ENCODE measurements around the gene IRF2BP2. TPM values are rescaled to one million over a fixed set of nuclear protein-coding genes. Genes with fewer than 3 reads are reported as not detected.

The IRF2BP2 gene
- total and polyA plus RNA-seq, 10 of the 15 experiments (the other 5 are each of a cell fraction or from before 2014, with no cell fraction given): 7.5 to 114 (median 52.3) TPM

DNA sequence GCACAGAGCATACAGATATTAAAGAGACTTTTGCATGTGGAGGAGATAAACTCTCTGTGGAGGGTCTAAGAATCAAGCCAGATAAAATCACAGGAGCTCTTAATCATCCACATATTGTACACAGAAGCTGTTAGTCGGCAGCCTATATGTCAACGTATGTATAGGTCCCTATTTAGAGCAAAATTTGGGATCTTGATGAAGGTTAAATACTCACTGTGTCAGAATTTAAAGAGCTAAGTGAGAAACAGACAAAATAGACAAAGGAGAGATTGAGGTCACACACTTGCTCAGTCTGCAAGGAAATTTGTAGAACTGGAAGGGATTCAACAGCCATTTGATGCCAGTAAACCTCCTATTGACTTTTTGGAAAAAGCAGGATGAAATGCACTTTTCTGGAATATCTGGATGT is 4.1 kb upstream of the IRF2BP2 start:
- peaks cover 24% of the 10 kb centered on the region for H3K4me1 ChIP-seq (ENCODE audit: control insufficient read depth, insufficient read depth, low read length)
- BruUV-seq (replicated peaks): no TSS peak
- no peak overlapping the region for H3K4me3 ChIP-seq
- H3K36me3 ChIP-seq (ENCODE audit: control insufficient read depth in 2 of 2, insufficient read depth in 2 of 2, low read length in 1 of 2): no peaks in the 10 kb centered on the region
- H4K20me1 ChIP-seq (ENCODE audit: control insufficient read depth, insufficient read depth): no peaks in the 10 kb centered on the region
- POLR2A ChIA-PET: interaction anchor here (0.6 to 6.6 kb wide), 9 partner anchors 10 to 420 kb away, joined by 3 to 73 read pairs (median 6); no protein-coding TSS in a partner anchor
- H3K27me3 ChIP-seq (replicated peaks in 1 of 2; ENCODE audit: control insufficient read depth in 2 of 2, insufficient read depth in 2 of 2, low read length in 1 of 2): no peaks in the 10 kb centered on the region
- ATAC-seq (no peak), DNase-seq (ENCODE audit: low read depth, low spot score) (no peak), FAIRE-seq (no peak)
- CTCF ChIA-PET: interaction anchor here (0.9 to 3.6 kb wide), 10 partner anchors 10 to 470 kb away, joined by 3 to 12 read pairs (median 4); no protein-coding TSS in a partner anchor
- peaks cover 10% of the 10 kb centered on the region for H3K79me2 ChIP-seq (ENCODE audit: control insufficient read depth, insufficient read depth, low read length)
- H2AFZ ChIP-seq (ENCODE audit: control insufficient read depth, low read depth, low read length): no peak overlapping the region
- no peak overlapping the region for H3K27ac ChIP-seq (ENCODE audit: control insufficient read depth, insufficient read depth)
- no peak overlapping the region for H3K4me2 ChIP-seq (ENCODE audit: control insufficient read depth, insufficient read depth)
- no peak overlapping the region for H3K9ac ChIP-seq (ENCODE audit: control insufficient read depth, insufficient read depth, low read length)
- SMC1A ChIA-PET (ENCODE audit: uncharacterized antibody, unreplicated experiment): interaction anchor here (0.7 to 7.7 kb wide), 21 partner anchors 9 to 475 kb away, joined by 3 to 137 read pairs (median 13); no protein-coding TSS in a partner anchor
- WGBS (ENCODE audit: insufficient coverage, insufficient replicate concordance, low lambda C conversion rate, missing lambda C conversion rate): 74% methylated on average over 2 of the region's 2 CpGs
- RAD21 ChIA-PET (ENCODE audit: unreplicated experiment): interaction anchor here (0.6 to 6.7 kb wide), 13 partner anchors 8 to 470 kb away, joined by 3 to 128 read pairs (median 16); no protein-coding TSS in a partner anchor
- in situ Hi-C loops (cut with MboI): loop anchor here (5.0 kb wide), 2 partner anchors 113 to 228 kb away; no protein-coding TSS in a partner anchor
- no peaks in the 10 kb centered on the region for H3K9me3 ChIP-seq (replicated peaks; ENCODE audit: control insufficient read depth, insufficient read depth, low read length)
- intact Hi-C loops (cut with micrococcal nuclease; ENCODE audit: unreplicated experiment): loop anchor here (5.0 kb wide), 1 partner anchor 63 kb away; no protein-coding TSS in a partner anchor
- TF ChIP-seq POU2F2 (IDR thresholded peaks at IDR 0.05; ENCODE audit: borderline replicate concordance, low read depth, low read length): no peak
- TF ChIP-seq, protein P1, sequence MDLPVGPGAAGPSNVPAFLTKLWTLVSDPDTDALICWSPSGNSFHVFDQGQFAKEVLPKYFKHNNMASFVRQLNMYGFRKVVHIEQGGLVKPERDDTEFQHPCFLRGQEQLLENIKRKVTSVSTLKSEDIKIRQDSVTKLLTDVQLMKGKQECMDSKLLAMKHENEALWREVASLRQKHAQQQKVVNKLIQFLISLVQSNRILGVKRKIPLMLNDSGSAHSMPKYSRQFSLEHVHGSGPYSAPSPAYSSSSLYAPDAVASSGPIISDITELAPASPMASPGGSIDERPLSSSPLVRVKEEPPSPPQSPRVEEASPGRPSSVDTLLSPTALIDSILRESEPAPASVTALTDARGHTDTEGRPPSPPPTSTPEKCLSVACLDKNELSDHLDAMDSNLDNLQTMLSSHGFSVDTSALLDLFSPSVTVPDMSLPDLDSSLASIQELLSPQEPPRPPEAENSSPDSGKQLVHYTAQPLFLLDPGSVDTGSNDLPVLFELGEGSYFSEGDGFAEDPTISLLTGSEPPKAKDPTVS (IDR thresholded peaks at IDR 0.05; ENCODE audit: low read depth, low read length): no peak
- TF ChIP-seq, protein P2, sequence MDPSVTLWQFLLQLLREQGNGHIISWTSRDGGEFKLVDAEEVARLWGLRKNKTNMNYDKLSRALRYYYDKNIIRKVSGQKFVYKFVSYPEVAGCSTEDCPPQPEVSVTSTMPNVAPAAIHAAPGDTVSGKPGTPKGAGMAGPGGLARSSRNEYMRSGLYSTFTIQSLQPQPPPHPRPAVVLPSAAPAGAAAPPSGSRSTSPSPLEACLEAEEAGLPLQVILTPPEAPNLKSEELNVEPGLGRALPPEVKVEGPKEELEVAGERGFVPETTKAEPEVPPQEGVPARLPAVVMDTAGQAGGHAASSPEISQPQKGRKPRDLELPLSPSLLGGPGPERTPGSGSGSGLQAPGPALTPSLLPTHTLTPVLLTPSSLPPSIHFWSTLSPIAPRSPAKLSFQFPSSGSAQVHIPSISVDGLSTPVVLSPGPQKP (IDR thresholded peaks at IDR 0.05; ENCODE audit: low read depth, low read length): no peak
- TF ChIP-seq, protein P3, sequence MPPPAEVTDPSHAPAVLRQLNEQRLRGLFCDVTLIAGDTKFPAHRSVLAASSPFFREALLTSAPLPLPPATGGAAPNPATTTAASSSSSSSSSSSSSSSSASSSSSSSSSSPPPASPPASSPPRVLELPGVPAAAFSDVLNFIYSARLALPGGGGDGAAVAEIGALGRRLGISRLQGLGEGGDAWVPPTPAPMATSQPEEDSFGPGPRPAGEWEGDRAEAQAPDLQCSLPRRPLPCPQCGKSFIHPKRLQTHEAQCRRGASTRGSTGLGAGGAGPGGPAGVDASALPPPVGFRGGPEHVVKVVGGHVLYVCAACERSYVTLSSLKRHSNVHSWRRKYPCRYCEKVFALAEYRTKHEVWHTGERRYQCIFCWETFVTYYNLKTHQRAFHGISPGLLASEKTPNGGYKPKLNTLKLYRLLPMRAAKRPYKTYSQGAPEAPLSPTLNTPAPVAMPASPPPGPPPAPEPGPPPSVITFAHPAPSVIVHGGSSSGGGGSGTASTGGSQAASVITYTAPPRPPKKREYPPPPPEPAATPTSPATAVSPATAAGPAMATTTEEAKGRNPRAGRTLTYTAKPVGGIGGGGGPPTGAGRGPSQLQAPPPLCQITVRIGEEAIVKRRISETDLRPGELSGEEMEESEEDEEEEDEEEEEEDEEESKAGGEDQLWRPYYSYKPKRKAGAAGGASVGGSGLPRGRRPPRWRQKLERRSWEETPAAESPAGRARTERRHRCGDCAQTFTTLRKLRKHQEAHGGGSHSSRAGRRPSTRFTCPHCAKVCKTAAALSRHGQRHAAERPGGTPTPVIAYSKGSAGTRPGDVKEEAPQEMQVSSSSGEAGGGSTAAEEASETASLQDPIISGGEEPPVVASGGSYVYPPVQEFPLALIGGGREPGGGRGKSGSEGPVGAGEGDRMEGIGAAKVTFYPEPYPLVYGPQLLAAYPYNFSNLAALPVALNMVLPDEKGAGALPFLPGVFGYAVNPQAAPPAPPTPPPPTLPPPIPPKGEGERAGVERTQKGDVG (CRISPR knock-in tag; IDR thresholded peaks at IDR 0.05): no peak
- no peak for TF ChIP-seq CHD4 (IDR thresholded peaks at IDR 0.05)
- TF ChIP-seq ZNF622 (IDR thresholded peaks at IDR 0.05): no peak
- no peak for TF ChIP-seq MEF2A (IDR thresholded peaks at IDR 0.05; ENCODE audit: insufficient read depth, low read depth, low read length)
- TF ChIP-seq CHD2 (IDR thresholded peaks at IDR 0.05; ENCODE audit: borderline replicate concordance, low read depth, low read length): no peak
- TF ChIP-seq CREB1 (IDR thresholded peaks at IDR 0.05; ENCODE audit: low read depth): no peak
- TF ChIP-seq, protein P4, sequence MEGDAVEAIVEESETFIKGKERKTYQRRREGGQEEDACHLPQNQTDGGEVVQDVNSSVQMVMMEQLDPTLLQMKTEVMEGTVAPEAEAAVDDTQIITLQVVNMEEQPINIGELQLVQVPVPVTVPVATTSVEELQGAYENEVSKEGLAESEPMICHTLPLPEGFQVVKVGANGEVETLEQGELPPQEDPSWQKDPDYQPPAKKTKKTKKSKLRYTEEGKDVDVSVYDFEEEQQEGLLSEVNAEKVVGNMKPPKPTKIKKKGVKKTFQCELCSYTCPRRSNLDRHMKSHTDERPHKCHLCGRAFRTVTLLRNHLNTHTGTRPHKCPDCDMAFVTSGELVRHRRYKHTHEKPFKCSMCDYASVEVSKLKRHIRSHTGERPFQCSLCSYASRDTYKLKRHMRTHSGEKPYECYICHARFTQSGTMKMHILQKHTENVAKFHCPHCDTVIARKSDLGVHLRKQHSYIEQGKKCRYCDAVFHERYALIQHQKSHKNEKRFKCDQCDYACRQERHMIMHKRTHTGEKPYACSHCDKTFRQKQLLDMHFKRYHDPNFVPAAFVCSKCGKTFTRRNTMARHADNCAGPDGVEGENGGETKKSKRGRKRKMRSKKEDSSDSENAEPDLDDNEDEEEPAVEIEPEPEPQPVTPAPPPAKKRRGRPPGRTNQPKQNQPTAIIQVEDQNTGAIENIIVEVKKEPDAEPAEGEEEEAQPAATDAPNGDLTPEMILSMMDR (IDR thresholded peaks at IDR 0.05 in 2 of 3, conservative IDR thresholded peaks at IDR 0.05 in 1 of 3; ENCODE audit: control insufficient read depth in 2 of 3, extremely low read depth in 1 of 3, insufficient read depth in 1 of 3, low read depth in 3 of 3, low read length in 3 of 3): no peak
- TF ChIP-seq NR2F1 (conservative IDR thresholded peaks at IDR 0.05): no peak
- TF ChIP-seq EED (IDR thresholded peaks at IDR 0.05; ENCODE audit: low read depth): no peak
- TF ChIP-seq TARDBP (IDR thresholded peaks at IDR 0.05; ENCODE audit: borderline replicate concordance): no peak
